Activated T-helper 1 cell treated with anti-CD3 and anti-CD28 coated beads, Interleukin-12 subunit alpha, Interleukin-12 subunit beta, Interleukin-2, Interleukin-4 antibody, amounts not matched to agents 30 ng/mL and 10 ng/mL and 1 ng/mL, durations not matched to agents 14 hours and 24 hours and 36 hours (primary cell): Measurements from ENCODE around the gene TRIP6. TPM values are rescaled to one million over a fixed set of nuclear protein-coding genes. Genes with fewer than 3 reads are reported as not detected.
"Not testable (repeated sequence)": the region's sequence is repeated elsewhere in the genome, so short reads cannot be mapped to it uniquely, and the experiment has no call there.

Source experiments
- DNase-seq: peaks from one replicate; pipeline ENCODE4 v3.0.0; 2021; ENCODE audit warnings: low spot score
- H3K27ac Mint-ChIP-seq: one replicate; pipeline ENCODE4 v1.8.0; 2021; ENCODE audit warnings: mild to moderate bottlenecking, mixed read lengths
- H3K27me3 Mint-ChIP-seq: one replicate; pipeline ENCODE4 v1.8.0; 2022; ENCODE audit warnings: mild to moderate bottlenecking, moderate library complexity, mixed read lengths; ENCODE audit not compliant: insufficient read depth
- H3K36me3 Mint-ChIP-seq: one replicate; pipeline ENCODE4 v1.8.0; 2021; ENCODE audit warnings: low read depth, mixed read lengths
- H3K4me1 Mint-ChIP-seq: one replicate; pipeline ENCODE4 v1.8.0; 2021; ENCODE audit warnings: low read depth, mixed read lengths
- H3K4me3 Mint-ChIP-seq: one replicate; pipeline ENCODE4 v1.8.0; 2021; ENCODE audit warnings: mild to moderate bottlenecking, moderate library complexity, mixed read lengths
- H3K9me3 Mint-ChIP-seq: one replicate; pipeline ENCODE4 v1.8.0; 2021; ENCODE audit warnings: mixed read lengths
- intact Hi-C: fragments of 100-400 bp; cut with micrococcal nuclease; formaldehyde crosslinking; loops from one replicate; pipeline ENCODE4 v1.15.1; 2024
- total RNA-seq: library from RNA; stranded (reverse); gene quantifications from 2 replicates; pipeline ENCODE4 v1.2.3, GENCODE V29; 2022

TRIP6 gene
- total RNA-seq, 1 donor from 2014 or later, result 41.5 TPM

GRCh38 chr7:100901921-100902332 lies 34.7 kb downstream of the TRIP6 start:
- no peak for DNase-seq
- peaks cover 29% of the 10 kb centered on the region for H3K27me3 Mint-ChIP-seq

DNA sequence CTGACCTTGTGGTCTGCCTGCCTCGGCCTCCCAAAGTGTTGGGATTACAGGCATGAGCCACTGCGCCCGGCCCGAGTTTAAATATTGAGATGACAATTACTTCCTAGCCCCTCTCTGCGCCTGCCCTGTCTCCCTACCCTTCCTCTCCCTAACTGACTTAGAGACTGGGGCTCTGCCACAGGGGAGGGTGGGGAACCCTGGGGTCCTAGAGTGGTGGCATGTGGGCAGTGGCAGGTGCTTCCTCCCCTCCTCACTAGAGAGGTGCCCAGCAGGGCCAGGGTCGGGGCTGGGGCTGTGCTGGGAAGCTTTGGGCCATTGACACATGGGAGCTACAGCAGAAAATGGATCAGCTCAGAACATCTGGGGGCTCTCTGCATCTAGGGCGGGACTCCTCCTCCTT lies 35.5 kb downstream of the TRIP6 start:
- peaks cover 24% of the 10 kb centered on the region for H3K27me3 Mint-ChIP-seq
- no peak for DNase-seq
- no peaks in the 10 kb centered on the region for H3K36me3 Mint-ChIP-seq
- intact Hi-C loops, result no loop called here
- H3K4me1 Mint-ChIP-seq, result no peaks in the 10 kb centered on the region
- H3K4me3 Mint-ChIP-seq, result no peak overlapping the region
- H3K27ac Mint-ChIP-seq, result no peak overlapping the region
- no peaks in the 10 kb centered on the region for H3K9me3 Mint-ChIP-seq

More at GRCh38 chr7:100901921-100902332, 34.7 kb downstream of the TRIP6 start:
- Mint-ChIP-seq H3K4me1 (no peaks in the 10 kb centered on the region), H3K4me3 (no peak overlapping the region), H3K9me3 (no peaks in the 10 kb centered on the region), H3K27ac (no peak overlapping the region), H3K36me3 (no peaks in the 10 kb centered on the region)
- intact Hi-C loops, result no loop called here

DNA sequence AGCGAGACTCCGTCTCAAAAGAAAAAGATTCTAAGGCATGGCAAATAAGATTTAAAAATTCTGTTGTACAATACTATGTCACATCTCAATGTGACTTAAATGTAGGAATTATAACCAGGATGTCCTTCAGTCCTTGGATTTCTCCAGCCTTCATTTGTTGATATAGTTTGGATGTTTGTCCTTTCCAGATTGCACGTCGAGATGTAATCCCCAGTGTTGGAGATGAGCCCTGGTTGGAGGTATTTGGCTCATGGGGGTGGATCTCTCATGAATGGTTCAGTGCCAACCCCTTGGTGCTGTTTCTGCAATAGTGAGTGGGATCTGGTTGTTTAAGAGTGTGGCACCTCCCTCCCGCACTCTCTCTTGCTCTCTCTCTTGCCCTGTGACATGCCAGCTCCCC lies 41.3 kb downstream of the TRIP6 start:
- no peaks in the 10 kb centered on the region for H3K36me3 Mint-ChIP-seq
- peaks cover 3% of the 10 kb centered on the region for H3K27me3 Mint-ChIP-seq
- H3K27ac Mint-ChIP-seq, result no peak overlapping the region
- intact Hi-C loops, result no loop called here
- H3K4me1 Mint-ChIP-seq, result no peaks in the 10 kb centered on the region
- DNase-seq, result no peak
- no peak overlapping the region for H3K4me3 Mint-ChIP-seq
- H3K9me3 Mint-ChIP-seq, result no peaks in the 10 kb centered on the region

DNA sequence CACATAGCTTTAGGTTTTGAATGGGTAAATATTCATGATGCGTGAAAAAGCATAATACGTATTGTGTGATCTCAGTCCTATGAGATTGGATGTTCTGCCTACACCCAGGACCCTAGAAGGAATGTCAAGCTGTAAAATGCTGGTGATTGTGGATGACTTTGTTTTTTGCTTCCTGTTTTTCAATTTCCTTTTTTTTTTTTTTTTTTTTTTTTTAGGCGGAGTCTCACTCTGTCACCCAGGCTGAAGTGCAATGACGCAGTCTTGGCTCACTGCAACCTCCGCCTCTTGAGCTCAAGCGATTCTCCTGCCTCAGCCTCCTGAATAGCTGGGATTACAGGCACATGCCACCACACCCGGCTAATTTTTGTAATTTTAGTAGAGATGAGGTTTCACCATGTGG lies 43.3 kb downstream of the TRIP6 start:
- H3K4me3 Mint-ChIP-seq, intact Hi-C loops, DNase-seq, H3K4me1 Mint-ChIP-seq, H3K36me3 Mint-ChIP-seq, H3K9me3 Mint-ChIP-seq, H3K27ac Mint-ChIP-seq, H3K27me3 Mint-ChIP-seq: not testable (repeated sequence)

DNA sequence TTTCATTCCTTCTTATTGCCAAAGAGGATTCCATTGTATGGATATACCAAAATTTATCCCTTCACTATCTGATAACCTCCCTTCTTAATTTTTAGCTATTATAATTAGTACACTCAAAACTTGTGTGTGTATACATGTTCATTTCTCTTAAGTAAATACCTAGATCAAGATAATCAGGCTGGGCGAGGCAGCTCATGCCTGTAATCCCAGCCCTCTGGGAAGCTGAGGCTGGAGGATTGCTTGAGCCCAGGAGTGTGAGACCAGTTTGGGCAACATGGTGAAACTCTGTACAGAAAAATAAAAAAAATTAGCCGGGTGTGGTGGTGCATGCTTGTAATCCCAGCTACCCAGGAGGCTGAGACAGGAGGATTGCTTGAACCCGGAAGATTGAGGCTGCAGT lies 44.3 kb downstream of the TRIP6 start:
- H3K27me3 Mint-ChIP-seq, result peaks cover 3% of the 10 kb centered on the region
- intact Hi-C loops, result no loop called here
- DNase-seq, result no peak
- no peak overlapping the region for H3K27ac Mint-ChIP-seq
- no peaks in the 10 kb centered on the region for H3K36me3 Mint-ChIP-seq
- no peak overlapping the region for H3K4me3 Mint-ChIP-seq
- no peaks in the 10 kb centered on the region for H3K9me3 Mint-ChIP-seq
- H3K4me1 Mint-ChIP-seq, result no peaks in the 10 kb centered on the region

- H3K36me3 Mint-ChIP-seq, result no peaks in the 10 kb centered on the region
- peaks cover 3% of the 10 kb centered on the region for H3K27me3 Mint-ChIP-seq
- H3K27ac Mint-ChIP-seq, result no peak overlapping the region
- intact Hi-C loops, result no loop called here
- H3K4me3 Mint-ChIP-seq, result no peak overlapping the region
- DNase-seq, result no peak
- no peaks in the 10 kb centered on the region for H3K9me3 Mint-ChIP-seq
- H3K4me1 Mint-ChIP-seq, result no peaks in the 10 kb centered on the region
Measured at GRCh38 chr7:100914208-100914878, 47.2 kb downstream of the TRIP6 start.

DNA sequence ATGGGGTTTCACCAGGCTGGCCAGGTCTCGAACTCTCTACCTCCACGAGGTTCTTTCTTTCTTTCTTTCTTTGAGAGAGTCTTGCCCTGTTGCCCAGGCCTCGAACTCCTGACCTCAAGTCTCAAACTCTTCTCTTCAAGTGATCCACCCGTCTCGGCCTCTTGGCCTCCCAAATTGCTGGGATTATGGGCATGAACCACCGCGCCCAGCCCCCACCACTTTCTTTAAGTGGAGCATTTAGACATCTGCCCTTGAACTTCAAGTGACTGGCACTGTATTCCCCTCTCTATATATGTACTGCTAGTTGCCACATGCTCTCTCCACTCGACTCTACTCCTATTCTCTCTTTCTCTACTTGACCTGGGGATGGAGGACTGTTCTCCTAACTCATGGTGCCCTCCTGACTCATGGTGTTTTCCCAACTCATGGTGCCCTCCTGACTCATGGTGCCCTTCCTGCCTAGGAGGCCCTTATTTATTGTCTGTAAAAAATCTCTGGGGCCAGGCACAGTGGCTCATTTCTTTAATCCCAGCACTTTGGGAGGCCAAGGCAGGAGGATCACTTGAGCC lies 47.8 kb downstream of the TRIP6 start:
- no peaks in the 10 kb centered on the region for H3K36me3 Mint-ChIP-seq

DNA sequence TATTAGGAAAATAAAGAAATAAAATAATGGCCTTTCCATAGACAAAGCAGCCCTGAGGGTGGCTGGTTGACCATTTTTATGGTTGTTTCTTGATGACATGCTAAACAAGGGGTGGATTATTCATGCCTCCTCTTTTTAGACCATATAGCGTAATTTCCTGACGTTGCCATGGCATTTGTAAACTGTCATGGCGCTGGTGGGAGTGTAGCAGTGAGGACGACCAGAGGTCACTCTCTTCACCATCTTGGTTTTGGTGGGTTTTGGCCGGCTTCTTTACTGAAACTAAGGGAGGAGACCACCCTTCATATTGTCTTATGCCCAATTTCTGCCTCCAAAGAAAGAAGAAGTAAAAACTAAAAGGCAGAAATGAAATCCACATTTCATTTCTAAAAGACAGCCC lies 52.1 kb downstream of the TRIP6 start:
- H3K36me3 Mint-ChIP-seq, H3K4me1 Mint-ChIP-seq, H3K4me3 Mint-ChIP-seq, DNase-seq, H3K27me3 Mint-ChIP-seq, intact Hi-C loops, H3K27ac Mint-ChIP-seq, H3K9me3 Mint-ChIP-seq: not testable (repeated sequence)

More for the DNA sequence above, 47.8 kb downstream of the TRIP6 start:
- H3K27ac Mint-ChIP-seq, result no peak overlapping the region
- no peaks in the 10 kb centered on the region for H3K4me1 Mint-ChIP-seq
- H3K27me3 Mint-ChIP-seq, result peaks cover 3% of the 10 kb centered on the region
- intact Hi-C loops, result no loop called here
- no peak for DNase-seq
- no peaks in the 10 kb centered on the region for H3K9me3 Mint-ChIP-seq
- no peak overlapping the region for H3K4me3 Mint-ChIP-seq

GRCh38 chr7:100919779-100920437 lies 52.7 kb downstream of the TRIP6 start:
- H3K27me3 Mint-ChIP-seq, H3K4me1 Mint-ChIP-seq, H3K4me3 Mint-ChIP-seq, H3K36me3 Mint-ChIP-seq, H3K27ac Mint-ChIP-seq, H3K9me3 Mint-ChIP-seq, DNase-seq, intact Hi-C loops: not testable (repeated sequence)

DNA sequence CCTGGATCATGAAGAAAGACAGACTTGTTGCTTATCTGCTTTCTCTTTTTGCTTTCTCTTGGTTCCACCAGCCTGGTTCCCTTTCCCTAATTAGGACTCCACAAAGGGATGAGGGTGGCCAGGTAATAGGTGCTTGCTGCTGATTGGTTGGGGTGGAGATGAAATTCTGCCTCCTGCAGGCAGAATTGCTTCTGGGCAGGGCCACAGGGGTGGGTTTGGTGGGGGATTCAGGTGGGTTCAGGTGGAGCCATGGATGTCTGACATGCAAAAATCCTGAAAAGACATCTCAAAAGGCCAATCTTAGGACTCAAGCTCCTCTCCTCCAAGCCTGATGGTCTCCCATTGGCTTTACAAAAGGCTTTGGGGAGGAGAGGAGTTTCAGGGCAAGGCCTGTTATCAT lies 53.9 kb downstream of the TRIP6 start:
- Mint-ChIP-seq H3K36me3 (no peaks in the 10 kb centered on the region), H3K9me3 (no peaks in the 10 kb centered on the region), H3K4me1 (no peaks in the 10 kb centered on the region), H3K27ac (no peak overlapping the region), H3K27me3 (peaks cover 7% of the 10 kb centered on the region), H3K4me3 (no peak overlapping the region)
- DNase-seq, result no peak
- intact Hi-C loops, result no loop called here

Other genes starting within 250 kb of the TRIP6 start
- 13.8 and 15.0 TPM in 2 replicates for gene TFR2, start 225.8 kb upstream of the TRIP6 start, total RNA-seq
- not detected in 2 replicates for gene ACTL6B, start 210.9 kb upstream of the TRIP6 start, total RNA-seq
- 218 and 221 TPM in 2 replicates for gene GNB2, start 193.6 kb upstream of the TRIP6 start, total RNA-seq
- gene GIGYF1, start 173.1 kb upstream of the TRIP6 start, total RNA-seq, result 49.1 and 53.8 TPM in 2 replicates
- gene POP7, start 161.3 kb upstream of the TRIP6 start, total RNA-seq, result 82.7 and 84.4 TPM in 2 replicates
- not detected in 2 replicates for gene EPO, start 146.9 kb upstream of the TRIP6 start, total RNA-seq
- gene ZAN, start 133.8 kb upstream of the TRIP6 start, total RNA-seq, result not detected in 2 replicates
- 2.4 and 2.8 TPM in 2 replicates for gene EPHB4, start 39.9 kb upstream of the TRIP6 start, total RNA-seq
- gene SLC12A9, start 14.7 kb upstream of the TRIP6 start, total RNA-seq, result 46.0 and 47.9 TPM in 2 replicates
- gene SRRT, start 7.7 kb downstream of the TRIP6 start, total RNA-seq, result 294 and 306 TPM in 2 replicates
- gene UFSP1, start 22.3 kb downstream of the TRIP6 start, total RNA-seq, result 4.1 and 5.5 TPM in 2 replicates
- 0.17 and 0.21 TPM in 2 replicates for gene ACHE, start 28.5 kb downstream of the TRIP6 start, total RNA-seq
- gene MUC3A, start 82.1 kb downstream of the TRIP6 start, total RNA-seq, result not detected in 2 replicates
- 0.44 and 0.81 TPM in 2 replicates for gene MUC12, start 102.2 kb downstream of the TRIP6 start, total RNA-seq
- 0.02 TPM in 1 of 2 replicates, not detected in the other for gene MUC17, start 152.7 kb downstream of the TRIP6 start, total RNA-seq
- 41.2 and 45.7 TPM in 2 replicates for gene TRIM56, start 218.1 kb downstream of the TRIP6 start, total RNA-seq